ENCODE measurements around the gene RREB1. TPM values are rescaled to one million over a fixed set of nuclear protein-coding genes. Genes with fewer than 3 reads are reported as not detected.

Gene RREB1
- polyA plus RNA-seq, 1 donor from 2014 or later = not detected

GRCh38 chr6:7136859-7137334 is 29.1 kb downstream of the RREB1 start:
- H3K4me3 ChIP-seq (ENCODE audit: low read length) = no peak overlapping the region
- H3K79me2 ChIP-seq (replicated peaks; ENCODE audit: insufficient read depth, low read length) = no peaks in the 10 kb centered on the region
- no peak overlapping the region for H3K27ac ChIP-seq (ENCODE audit: low read length)
- no peak overlapping the region for H3K9ac ChIP-seq (ENCODE audit: low read length)
- H3K9me2 ChIP-seq (ENCODE audit: insufficient read depth, low read length) = no peaks in the 10 kb centered on the region
- no peaks in the 10 kb centered on the region for H3K9me3 ChIP-seq (ENCODE audit: low read length)
- H2AFZ ChIP-seq (ENCODE audit: low read depth, low read length) = no peak overlapping the region
- no peaks in the 10 kb centered on the region for H3F3A ChIP-seq (ENCODE audit: insufficient read depth, low read length, poor library complexity, severe bottlenecking)
- H3K36me3 ChIP-seq (ENCODE audit: insufficient read depth, low read length) = no peaks in the 10 kb centered on the region
- TF ChIP-seq CTCF (IDR thresholded peaks at IDR 0.05; ENCODE audit: poor library complexity, severe bottlenecking) (no peak), RAD21 (conservative IDR thresholded peaks at IDR 0.05) (no peak), POLR2AphosphoS5 (IDR thresholded peaks at IDR 0.05) (no peak), EP300 (conservative IDR thresholded peaks at IDR 0.05; ENCODE audit: poor library complexity, severe bottlenecking) (no peak), TAF1 (IDR thresholded peaks at IDR 0.05; ENCODE audit: low read depth) (no peak), SMC3 (conservative IDR thresholded peaks at IDR 0.05; ENCODE audit: poor library complexity) (no peak), MXI1 (conservative IDR thresholded peaks at IDR 0.05; ENCODE audit: poor library complexity, severe bottlenecking) (no peak), REST (IDR thresholded peaks at IDR 0.05; ENCODE audit: borderline replicate concordance) (no peak), EZH2 (IDR thresholded peaks at IDR 0.05; ENCODE audit: borderline replicate concordance, insufficient read depth, low read length, poor library complexity, severe bottlenecking) (no peak)
- H3K27me3 ChIP-seq (ENCODE audit: insufficient read depth, low read depth, low read length) = no peaks in the 10 kb centered on the region
- no peak overlapping the region for H3K4me2 ChIP-seq (ENCODE audit: low read length)
- no peaks in the 10 kb centered on the region for H4K20me1 ChIP-seq (ENCODE audit: insufficient read depth)

GRCh38 chr6:7137335-7138045 is 29.7 kb downstream of the RREB1 start:
- no peak overlapping the region for H3K27ac ChIP-seq (ENCODE audit: low read length)
- no peak overlapping the region for H2AFZ ChIP-seq (ENCODE audit: low read depth, low read length)
- H3K36me3 ChIP-seq (ENCODE audit: insufficient read depth, low read length) = no peaks in the 10 kb centered on the region
- no peak overlapping the region for H3K9ac ChIP-seq (ENCODE audit: low read length)
- no peaks in the 10 kb centered on the region for H3F3A ChIP-seq (ENCODE audit: insufficient read depth, low read length, poor library complexity, severe bottlenecking)
- H3K27me3 ChIP-seq (ENCODE audit: insufficient read depth, low read depth, low read length) = no peaks in the 10 kb centered on the region
- H4K20me1 ChIP-seq (ENCODE audit: insufficient read depth) = no peaks in the 10 kb centered on the region
- no peaks in the 10 kb centered on the region for H3K9me2 ChIP-seq (ENCODE audit: insufficient read depth, low read length)
- H3K4me3 ChIP-seq (ENCODE audit: low read length) = no peak overlapping the region
- no peaks in the 10 kb centered on the region for H3K9me3 ChIP-seq (ENCODE audit: low read length)
- H3K4me2 ChIP-seq (ENCODE audit: low read length) = no peak overlapping the region
- H3K79me2 ChIP-seq (replicated peaks; ENCODE audit: insufficient read depth, low read length) = no peaks in the 10 kb centered on the region
- no peak for TF ChIP-seq EP300 (conservative IDR thresholded peaks at IDR 0.05; ENCODE audit: poor library complexity, severe bottlenecking)
- no peak for TF ChIP-seq SMC3 (conservative IDR thresholded peaks at IDR 0.05; ENCODE audit: poor library complexity)
- no peak for TF ChIP-seq CTCF (IDR thresholded peaks at IDR 0.05; ENCODE audit: poor library complexity, severe bottlenecking)
- no peak for TF ChIP-seq POLR2AphosphoS5 (IDR thresholded peaks at IDR 0.05)
- TF ChIP-seq RAD21 (conservative IDR thresholded peaks at IDR 0.05) = no peak
- TF ChIP-seq MXI1 (conservative IDR thresholded peaks at IDR 0.05; ENCODE audit: poor library complexity, severe bottlenecking) = no peak
- TF ChIP-seq EZH2 (IDR thresholded peaks at IDR 0.05; ENCODE audit: borderline replicate concordance, insufficient read depth, low read length, poor library complexity, severe bottlenecking) = no peak
- TF ChIP-seq TAF1 (IDR thresholded peaks at IDR 0.05; ENCODE audit: low read depth) = no peak
- no peak for TF ChIP-seq REST (IDR thresholded peaks at IDR 0.05; ENCODE audit: borderline replicate concordance)
